Measurements from ENCODE around the gene HBD.

Gene HBD

DNA sequence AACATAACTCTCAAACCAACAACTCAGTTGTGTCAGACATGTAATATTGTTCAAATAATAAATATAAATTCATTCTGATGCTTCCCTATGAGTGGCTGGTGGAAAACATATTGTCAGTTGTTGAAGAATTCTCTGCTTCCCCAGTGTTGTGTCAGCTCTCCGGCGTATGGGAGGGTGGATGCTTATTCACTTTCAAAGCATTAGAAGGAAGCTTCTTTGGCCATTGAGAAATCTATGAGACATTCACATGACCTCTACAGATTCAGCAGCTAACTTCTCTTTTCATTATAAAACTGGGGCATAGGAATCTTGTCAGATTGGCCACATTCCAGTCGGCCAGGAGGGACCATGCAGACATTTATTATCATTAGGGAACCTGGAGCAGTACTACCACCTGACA lies 36.7 kb downstream of the HBD start:
- TF ChIP-seq GATA2 (IDR thresholded peaks at IDR 0.05; ENCODE audit: low read depth, low read length) (no peak), GATA3 (IDR thresholded peaks at IDR 0.05; ENCODE audit: low read depth, low read length) (no peak)

DNA sequence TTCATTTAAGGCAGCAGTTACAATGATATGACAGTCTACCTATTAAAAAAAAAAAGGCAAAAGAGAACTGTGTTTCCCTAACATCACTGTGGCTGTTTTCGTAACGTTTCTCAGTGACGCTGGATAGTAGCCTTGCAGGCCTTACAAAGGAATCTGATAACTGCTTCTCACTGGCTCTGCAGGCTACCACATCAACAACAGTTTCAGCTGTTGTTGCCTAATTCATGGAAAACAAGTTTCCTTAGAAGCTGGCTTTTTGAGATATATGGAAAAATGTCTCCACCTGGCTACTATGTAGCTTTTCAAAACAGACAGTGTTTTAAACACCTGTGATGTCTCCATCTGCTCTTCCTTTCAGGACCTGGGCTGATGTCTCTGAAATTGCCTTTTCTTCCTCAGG lies 37.6 kb downstream of the HBD start:
- TF ChIP-seq GATA3 (IDR thresholded peaks at IDR 0.05; ENCODE audit: low read depth, low read length) (no peak), GATA2 (IDR thresholded peaks at IDR 0.05; ENCODE audit: low read depth, low read length) (no peak)

DNA sequence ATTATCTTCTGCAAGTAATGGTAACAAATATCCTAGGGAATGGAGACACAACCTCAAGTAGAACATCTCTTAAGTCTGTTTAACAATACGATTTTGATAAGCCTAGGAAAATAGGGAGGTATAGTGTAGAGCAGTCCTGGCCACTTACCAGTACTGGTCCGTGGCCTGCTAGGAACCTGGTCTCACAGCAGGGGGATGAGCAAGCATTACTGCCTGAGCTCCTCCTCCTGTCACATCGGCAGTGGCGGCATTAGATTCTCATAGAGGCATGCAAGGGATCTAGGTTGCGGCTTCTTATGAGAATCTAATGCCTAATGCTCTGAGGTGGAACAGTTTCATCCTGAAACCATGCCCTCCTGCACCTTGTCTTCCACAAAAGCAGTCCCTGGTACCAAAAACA lies 38.2 kb downstream of the HBD start:
- TF ChIP-seq GATA3 (IDR thresholded peaks at IDR 0.05; ENCODE audit: low read depth, low read length), result no peak
- no peak for TF ChIP-seq GATA2 (IDR thresholded peaks at IDR 0.05; ENCODE audit: low read depth, low read length)

DNA sequence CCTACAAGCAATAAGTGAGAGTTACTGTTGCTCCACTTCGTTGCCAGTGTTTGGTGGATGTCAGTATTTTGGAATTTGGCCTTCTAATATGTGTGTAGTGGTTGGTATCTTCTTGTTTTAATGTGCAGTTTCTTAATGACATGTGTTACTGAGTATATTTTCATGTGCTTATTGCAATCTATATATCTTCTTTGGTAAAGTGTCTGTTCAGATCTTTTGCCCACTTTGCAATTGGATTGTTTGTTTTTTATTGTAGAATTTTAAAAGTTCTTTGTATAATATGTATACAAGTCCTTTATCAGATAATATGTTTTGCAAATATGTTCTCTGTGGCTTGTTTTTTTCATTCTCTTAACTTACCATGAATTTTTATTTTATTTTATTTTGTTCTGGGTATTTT lies 41.5 kb downstream of the HBD start:
- TF ChIP-seq GATA3 (IDR thresholded peaks at IDR 0.05; ENCODE audit: low read depth, low read length), result no peak
- no peak for TF ChIP-seq GATA2 (IDR thresholded peaks at IDR 0.05; ENCODE audit: low read depth, low read length)

DNA sequence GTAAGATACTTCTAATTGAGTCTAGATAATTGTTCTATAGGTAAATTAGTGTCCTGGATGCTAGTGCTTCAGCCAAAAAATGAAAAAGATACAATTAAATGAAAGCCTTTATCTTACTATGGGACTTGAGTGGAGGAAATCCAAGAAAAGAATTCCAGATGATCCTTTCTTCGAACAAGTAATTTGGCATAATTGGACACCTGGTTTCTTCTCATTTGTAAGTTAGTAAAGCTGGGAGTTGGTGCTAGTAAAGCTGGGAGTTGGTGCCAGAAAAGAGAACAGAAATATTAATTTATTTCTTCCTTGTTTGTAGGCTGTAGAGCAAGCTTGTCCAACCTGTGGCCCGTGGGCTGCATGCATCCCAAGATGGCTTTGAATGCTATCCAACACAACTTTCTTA lies 46.1 kb downstream of the HBD start:
- TF ChIP-seq GATA3 (IDR thresholded peaks at IDR 0.05; ENCODE audit: low read depth, low read length) (no peak), GATA2 (IDR thresholded peaks at IDR 0.05; ENCODE audit: low read depth, low read length) (no peak)
